GM18517 (cell line): ENCODE data around the gene CFAP70.
"Not testable (repeated sequence)": the region's sequence is repeated elsewhere in the genome, so short reads cannot be mapped to it uniquely, and the experiment has no call there.

Source experiments
- ATAC-seq: cut with Tn5 transposase; IDR thresholded peaks from one replicate; pipeline ENCODE4 v1.9.1; 2021; ENCODE audit warnings: mild to moderate bottlenecking, moderate library complexity; ENCODE audit not compliant: unreplicated experiment

The CFAP70 gene

GRCh38 chr10:73340121-73340520 lies 18.5 kb downstream of the CFAP70 start:
- ATAC-seq = no peak

DNA sequence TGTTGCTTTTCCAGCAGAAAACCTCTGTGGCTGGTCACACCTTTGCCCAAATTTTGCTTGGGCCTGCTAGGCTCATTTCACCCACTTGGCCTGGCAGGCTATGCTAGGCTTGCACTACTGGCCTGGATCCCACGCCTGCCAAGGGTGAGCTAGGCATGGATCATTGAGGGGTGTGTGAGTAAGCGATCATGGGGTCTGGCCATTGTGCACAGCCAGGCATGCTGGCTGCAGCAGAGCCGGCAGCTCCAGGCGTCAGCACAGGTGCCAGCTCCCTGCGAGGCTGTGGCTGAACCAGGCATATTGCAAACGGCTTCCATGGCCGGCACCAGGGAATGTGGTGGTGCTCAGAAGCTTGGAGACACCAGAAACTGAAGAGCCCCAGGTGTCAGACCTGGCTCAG lies 19.2 kb downstream of the CFAP70 start:
- no peak for ATAC-seq

- no peak for ATAC-seq
These were observed 19.8 kb downstream of the CFAP70 start for GRCh38 chr10:73338801-73339368.

DNA sequence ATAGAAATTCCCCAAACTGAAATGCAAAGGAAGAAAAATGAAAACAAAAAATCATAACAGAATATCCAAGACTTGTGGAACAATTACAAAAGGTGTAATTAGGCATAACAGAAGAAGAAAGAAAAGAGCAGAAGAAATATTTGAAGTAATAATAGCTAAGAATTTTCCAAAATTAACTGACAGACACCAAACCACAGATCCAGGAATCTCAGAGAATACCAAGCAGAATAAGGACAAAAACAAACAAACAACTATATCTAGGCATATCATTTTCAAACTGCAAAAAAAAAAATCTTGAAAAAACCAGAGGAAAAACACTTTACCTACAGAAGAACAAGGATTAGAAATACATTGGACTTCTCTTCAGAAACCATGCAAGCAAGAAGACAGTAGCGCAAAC lies 25.5 kb downstream of the CFAP70 start:
- ATAC-seq = no peak

- ATAC-seq = no peak
These were observed 26.3 kb downstream of the CFAP70 start for GRCh38 chr10:73332379-73332778.

DNA sequence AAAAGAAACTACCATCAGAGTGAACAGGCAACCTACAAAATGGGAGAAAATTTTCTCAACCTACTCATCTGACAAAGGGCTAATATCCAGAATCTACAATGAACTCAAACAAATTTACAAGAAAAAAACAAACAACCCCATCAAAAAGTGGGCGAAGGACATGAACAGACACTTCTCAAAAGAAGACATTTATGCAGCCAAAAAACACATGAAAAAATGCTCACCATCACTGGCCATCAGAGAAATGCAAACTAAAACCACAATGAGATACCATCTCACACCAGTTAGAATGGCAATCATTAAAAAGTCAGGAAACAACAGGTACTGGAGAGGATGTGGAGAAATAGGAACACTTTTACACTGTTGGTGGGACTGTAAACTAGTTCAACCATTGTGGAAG lies 30.1 kb downstream of the CFAP70 start:
- ATAC-seq = not testable (repeated sequence)

GRCh38 chr10:73325290-73325689 lies 33.4 kb downstream of the CFAP70 start:
- ATAC-seq = not testable (repeated sequence)

DNA sequence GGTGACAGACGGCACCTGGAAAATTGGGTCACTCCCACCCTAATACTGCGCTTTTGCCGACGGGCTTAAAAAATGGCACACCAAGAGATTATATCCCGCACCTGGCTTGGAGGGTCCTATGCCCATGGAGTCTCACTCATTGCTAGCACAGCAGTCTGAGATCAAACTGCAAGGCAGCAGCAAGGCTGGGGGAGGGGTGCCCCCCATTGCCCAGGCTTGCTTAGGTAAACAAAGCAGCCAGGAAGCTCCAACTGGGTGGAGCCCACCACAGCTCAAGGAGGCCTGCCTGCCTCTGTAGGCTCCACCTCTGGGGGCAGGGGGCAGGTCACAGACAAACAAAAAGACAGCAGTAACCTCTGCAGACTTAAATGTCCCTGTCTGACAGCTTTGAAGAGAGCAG lies 35.1 kb downstream of the CFAP70 start:
- ATAC-seq = not testable (repeated sequence)

GRCh38 chr10:73310475-73310874 lies 48.2 kb downstream of the CFAP70 start:
- ATAC-seq = no peak

GRCh38 chr10:73307203-73307800 lies 51.4 kb downstream of the CFAP70 start:
- no peak for ATAC-seq

DNA sequence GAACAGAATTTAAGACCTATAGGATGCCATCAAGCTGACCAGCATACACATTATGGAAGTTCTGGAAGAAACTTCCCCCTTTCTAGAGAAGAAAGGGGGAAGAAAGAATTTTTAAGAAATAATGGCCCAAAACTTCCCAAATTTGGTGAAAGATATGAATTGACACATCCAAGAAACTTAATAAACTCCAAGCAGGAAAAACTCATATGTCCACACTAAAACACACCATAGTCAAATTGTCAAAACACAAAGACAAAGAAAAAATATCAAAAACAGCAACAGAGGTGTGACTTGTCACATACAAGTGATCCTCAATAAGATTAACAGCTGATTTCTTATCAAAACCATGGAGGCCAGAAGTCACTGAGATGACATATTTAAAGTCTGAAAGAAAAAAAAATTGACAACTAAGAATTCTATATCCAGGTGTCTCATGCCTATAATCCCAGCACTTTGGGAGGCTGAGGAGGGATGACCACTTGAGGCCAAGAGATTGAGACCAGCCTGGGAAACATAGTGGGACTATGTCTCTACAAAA lies 52.4 kb downstream of the CFAP70 start:
- ATAC-seq = no peak

DNA sequence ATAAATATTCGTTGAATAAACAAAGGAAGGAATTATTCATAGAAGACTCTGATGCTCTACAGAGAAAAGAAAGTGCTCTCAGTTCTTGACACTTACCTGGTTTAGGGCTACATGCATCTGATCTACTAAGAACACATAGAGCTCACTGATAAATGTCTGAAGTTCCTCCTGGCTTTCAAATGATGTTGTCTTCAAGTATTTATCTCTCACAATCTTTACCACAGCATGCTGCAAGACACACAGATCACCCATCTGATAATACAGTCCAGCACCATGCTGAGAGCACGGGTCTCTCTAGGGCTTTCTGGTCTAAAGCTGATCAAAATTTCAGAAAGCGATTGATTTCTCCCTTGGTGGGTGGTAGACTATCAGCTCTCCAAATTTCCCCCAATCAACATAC lies 61.7 kb downstream of the CFAP70 start:
- ATAC-seq = no peak

DNA sequence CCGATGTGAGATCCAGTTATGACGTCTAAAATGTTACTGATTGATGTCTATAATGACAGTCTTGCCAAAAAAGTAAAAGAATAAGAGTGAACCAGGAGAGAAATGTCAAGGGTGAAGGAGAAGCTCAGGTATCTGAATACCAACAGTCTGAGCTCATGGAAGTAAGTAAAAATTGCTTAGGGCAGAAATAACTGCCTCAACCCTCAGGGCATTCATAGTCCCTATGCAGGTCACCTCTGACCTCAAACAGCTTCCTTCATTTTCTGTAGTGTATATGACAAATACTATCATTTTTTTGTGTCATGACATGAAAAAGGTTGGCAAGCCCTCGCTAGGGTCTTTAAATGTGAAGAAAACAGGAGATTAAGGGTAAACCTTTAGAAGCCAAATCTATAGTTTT lies 65.2 kb downstream of the CFAP70 start:
- no peak for ATAC-seq

DNA sequence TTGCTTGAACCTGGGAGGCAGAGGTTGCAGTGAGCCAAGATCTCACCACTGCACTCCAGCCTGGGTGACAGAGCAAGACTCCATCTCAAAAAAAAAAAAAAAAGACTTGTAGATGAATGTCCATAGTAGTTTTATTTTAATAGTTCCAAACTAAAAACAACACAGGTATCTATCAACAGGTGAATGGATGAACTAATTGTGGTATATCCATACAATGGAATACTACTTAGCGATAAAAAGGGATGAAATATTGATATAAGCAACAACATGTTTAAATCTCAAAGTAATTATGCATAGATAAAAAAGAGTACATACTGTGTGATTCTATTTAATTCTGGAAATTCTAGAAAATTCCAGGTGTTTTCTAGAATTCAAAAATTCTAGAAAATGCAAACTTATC lies 68.7 kb downstream of the CFAP70 start:
- no peak for ATAC-seq

- no peak for ATAC-seq
These were observed 71.2 kb downstream of the CFAP70 start for GRCh38 chr10:73287441-73287840.

- ATAC-seq = no peak
These were observed 77.6 kb downstream of the CFAP70 start for GRCh38 chr10:73281097-73281496.

DNA sequence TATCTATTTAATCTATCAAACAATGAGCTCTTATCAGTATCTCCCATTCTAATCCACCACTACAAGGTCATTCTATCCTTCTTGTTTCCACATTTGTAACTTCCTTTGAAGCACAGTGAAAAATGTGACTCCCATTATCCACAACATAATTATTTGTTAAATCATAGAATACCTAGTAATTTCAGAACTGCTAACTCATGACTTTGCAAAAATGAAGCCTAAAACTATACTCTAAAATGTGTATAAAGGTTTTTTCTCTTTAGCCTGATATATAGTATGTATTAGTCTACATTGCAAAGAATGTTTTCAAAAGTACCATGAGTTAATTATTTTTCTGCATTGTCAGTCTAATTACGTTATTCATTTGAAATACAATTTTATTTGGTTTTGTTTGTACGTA lies 94.2 kb downstream of the CFAP70 start:
- no peak for ATAC-seq

GRCh38 chr10:73263693-73264347 lies 94.8 kb downstream of the CFAP70 start:
- ATAC-seq = no peak

- ATAC-seq = no peak
These were observed 95.6 kb downstream of the CFAP70 start for GRCh38 chr10:73262880-73263555.

- no peak for ATAC-seq
These were observed 96.4 kb downstream of the CFAP70 start for GRCh38 chr10:73262105-73262730.

DNA sequence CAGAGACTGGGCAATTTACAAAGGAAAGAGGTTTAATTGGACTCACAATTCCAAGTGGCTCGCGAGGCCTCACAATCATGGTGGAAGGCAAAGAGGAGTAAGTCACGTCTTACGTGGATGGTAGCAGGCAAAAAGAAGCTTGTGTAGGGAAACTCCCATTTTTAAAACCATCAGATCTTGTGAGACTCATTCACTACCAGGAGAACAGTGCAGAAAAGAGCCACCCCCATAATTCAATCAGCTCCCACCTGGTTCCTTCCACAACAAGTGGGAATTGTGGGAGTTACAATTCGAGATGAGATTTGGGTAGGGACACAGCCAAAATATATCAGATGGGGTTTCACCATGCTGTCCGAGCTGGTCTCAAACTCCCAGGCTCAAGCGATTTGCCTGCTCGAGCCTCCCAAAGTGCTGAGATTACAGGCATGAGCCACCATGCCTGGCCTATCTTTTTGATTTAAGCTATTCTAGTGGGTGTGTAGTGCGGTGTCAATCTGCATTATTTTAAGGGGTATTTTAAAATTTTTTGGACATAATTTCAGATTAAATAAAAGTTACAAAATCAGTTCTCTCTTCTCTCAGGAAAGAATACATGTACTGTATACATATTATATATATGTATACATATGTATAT lies 97.2 kb downstream of the CFAP70 start:
- no peak for ATAC-seq
